Stimulated activated CD8-positive, alpha-beta memory T cell treated with anti-CD3 and anti-CD28 coated beads, Interleukin-2, amount 100 ng/mL, for 1 hour (primary cell): ENCODE data around the gene MZT2A.
"Not testable (repeated sequence)": the region's sequence is repeated elsewhere in the genome, so short reads cannot be mapped to it uniquely, and the experiment has no call there.

Experiments
- DNase-seq, 2 donors: peaks; one replicate each; pipeline ENCODE4 v3.0.0-alpha.2; 2020; ENCODE audit warnings: low read depth in 2 of 2

The MZT2A gene, protein sequence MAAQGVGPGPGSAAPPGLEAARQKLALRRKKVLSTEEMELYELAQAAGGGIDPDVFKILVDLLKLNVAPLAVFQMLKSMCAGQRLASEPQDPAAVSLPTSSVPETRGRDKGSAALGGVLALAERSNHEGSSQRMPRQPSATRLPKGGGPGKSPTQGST

DNA sequence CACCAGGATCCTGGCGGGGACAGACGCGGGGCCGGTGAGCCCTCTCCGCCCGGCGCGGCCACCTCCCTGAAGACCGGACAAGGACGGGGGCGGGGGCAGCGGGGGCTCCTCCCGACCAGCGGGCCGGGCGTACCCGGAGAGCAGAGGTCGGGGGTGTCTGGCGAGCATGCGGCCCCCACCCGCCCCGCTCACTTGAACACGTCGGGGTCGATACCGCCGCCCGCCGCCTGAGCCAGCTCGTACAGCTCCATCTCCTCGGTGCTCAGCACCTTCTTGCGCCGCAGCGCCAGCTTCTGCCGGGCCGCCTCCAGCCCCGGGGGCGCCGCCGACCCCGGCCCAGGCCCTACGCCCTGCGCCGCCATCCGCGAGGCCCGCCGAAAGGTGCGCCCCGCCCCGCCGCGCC, at the start of gene MZT2A:
Gene MZT2A (minus strand): TSS at position 383 of the 403 bp plus-strand sequence. CDS start 21 bp downstream, at position 362.
- not testable (repeated sequence) for DNase-seq

DNA sequence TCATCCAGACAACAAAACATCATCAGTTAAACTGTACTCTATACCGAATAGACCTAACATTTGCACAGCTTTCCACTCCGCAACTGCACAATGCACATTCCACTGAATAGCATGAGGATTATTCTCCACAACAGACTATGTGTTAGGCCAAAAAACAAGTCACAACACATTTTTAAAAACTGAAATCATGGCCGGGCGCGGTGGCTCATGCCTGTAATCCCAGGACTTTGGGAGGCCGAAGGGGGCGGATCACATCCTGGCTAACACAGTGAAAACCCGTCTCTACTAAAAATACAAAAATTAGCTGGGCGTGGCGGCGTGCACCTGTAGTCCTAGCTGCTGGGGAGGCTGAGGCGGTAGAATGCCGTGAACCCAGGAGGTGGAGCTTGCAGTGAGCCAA, 46.7 kb upstream of the MZT2A start:
- not testable (repeated sequence) for DNase-seq

DNA sequence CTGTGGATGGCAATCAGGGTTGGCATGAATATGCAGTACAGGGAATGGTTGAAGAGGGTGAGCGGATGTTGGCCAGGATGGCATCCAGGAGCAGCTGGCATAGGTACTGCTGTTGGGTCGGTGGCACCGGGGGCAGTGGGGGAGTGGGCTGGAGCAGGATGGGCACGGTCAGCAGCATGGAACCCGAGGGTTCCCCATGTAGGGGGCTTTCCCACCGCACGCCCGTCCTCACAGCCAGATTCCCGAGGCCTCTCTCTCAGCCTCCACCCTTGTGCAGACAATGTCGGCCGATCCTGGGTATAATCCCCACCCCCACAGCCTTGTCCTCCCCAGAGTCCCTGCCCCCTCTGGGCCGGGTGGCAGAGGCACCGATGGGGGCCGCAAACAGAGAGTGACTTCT, 44.6 kb upstream of the MZT2A start:
- DNase-seq: not testable (repeated sequence)

DNA sequence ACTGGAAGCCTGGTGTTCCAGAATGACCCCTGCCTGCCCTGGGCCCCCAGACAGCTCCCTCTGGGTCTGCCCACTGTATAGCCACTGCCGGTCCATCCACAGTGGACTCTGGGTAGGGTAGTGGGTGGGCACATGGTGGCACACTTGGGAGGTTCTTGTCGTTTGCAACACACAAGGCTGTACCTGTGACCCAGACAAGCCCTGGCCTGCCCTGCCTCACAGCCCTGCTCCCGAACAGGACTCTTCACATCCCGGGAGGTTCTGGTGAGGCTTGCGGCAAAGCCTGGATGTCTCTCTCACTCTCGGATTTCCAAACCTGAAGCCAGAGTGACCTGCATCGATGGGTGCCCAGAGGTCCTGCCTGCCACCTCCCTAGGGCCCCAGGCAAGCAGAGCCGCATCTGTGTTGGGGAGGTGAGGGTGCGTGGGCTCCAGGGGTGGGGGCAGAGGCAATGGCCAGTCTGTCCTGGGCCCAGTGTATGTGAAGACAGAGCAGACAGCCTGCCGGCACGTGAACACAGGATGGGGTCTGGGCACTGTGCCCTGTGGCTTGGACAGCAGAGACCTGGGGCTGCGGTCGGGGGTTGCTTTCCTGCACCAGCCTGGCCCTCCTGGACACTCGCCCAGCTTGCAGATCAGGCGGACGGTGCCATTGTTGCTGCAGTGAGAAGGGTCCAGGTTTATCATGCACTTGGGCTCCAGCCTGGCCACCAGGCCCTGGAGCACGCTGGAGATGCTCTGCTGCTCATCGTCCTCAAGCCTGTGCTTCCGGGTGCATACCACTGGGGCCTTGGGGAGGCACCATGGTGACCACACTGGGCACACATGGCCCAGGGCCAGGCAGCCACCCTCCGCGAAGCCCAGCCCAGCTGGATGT, 44.0 kb upstream of the MZT2A start:
- DNase-seq: not testable (repeated sequence)

DNA sequence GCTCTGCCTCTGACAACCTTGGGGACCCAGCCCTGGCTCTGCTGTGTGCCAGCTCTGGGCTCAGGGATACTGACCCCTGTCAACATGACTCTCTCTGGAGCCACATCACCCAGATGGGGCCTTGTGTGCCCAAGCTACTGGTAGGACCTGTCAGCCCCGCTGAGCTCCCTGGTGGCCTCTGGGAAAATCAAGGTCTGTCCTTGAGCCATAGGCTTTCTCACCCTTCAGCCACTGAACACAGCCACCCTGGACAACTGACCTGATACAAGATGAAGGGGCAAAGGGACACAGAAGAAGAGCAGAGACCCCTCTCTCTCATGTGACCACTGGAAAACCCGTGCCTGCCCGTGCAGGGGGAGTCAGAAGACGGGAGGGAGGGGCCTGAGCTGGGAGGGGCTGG, 43.3 kb upstream of the MZT2A start:
- no peak for DNase-seq

DNA sequence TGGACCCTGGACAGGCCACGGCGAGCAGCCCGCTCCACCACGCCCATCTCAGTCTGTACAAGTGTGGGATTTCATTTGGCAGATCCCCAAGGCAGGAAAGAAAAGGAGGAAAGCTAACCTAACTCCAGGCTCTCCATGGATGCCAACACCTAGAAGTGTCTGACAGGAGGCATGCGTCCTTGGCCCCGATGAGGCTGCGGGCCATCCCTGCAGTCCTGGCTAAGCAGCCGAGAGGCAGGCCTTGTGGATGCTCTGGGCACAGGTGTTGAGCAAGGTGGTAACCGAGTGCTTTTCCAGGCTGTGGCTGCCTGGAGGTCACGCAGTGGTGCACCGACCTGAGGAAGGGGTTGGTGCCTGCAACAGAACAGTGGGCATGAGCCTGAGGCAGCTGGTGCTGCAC, 42.8 kb upstream of the MZT2A start:
- DNase-seq: not testable (repeated sequence)

DNA sequence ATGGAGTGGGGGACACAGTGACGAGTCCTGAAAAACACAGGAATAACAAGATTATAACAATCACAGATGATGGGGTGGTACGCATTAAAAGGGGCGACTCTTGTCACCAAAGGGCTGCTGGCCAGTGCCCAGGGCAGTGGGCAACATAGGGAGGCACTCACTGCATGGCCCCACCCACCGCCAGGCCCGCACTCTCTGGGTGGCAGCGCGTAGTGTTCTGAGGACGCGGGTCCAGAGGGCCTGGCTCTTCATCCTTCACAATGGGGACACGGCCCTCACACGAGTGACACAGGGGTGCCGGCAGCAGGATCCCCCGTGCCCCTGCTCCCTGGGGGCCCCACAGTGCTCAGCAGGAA, 42.1 kb upstream of the MZT2A start:
- not testable (repeated sequence) for DNase-seq

DNA sequence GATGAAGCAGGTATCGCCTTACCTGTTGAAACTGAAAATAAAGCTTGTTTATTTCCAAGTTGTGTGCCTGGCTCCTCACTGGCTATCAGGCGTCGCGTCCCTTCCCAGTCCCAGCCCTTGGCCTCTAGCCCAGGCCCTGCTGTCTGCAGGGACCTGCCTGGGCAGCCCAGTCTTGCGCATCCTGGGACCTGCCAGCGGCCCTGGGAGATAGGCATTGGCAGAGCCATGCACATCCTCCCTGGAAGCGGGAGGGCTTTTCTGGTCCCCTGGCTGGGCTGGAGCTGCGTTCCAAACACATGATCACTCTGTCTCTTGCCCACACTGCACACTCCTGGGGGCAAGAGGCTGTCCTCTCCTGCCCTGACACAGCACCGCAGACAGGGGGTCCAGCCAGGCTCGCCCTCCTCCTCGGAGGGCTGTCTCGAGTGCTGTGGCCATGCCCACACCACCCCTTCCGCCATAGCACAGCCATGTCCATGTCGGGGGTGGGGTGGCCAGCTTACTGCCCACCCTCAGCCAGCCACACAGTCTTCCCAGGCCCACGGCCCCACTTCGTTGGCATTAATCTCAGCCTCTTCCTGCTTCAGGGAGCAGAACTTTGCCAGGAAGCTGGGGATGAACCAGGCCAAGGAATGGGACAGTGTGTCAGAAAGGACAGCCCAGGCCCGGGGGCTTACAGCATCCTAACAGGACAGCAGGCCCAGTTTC, 41.6 kb upstream of the MZT2A start:
- not testable (repeated sequence) for DNase-seq

DNA sequence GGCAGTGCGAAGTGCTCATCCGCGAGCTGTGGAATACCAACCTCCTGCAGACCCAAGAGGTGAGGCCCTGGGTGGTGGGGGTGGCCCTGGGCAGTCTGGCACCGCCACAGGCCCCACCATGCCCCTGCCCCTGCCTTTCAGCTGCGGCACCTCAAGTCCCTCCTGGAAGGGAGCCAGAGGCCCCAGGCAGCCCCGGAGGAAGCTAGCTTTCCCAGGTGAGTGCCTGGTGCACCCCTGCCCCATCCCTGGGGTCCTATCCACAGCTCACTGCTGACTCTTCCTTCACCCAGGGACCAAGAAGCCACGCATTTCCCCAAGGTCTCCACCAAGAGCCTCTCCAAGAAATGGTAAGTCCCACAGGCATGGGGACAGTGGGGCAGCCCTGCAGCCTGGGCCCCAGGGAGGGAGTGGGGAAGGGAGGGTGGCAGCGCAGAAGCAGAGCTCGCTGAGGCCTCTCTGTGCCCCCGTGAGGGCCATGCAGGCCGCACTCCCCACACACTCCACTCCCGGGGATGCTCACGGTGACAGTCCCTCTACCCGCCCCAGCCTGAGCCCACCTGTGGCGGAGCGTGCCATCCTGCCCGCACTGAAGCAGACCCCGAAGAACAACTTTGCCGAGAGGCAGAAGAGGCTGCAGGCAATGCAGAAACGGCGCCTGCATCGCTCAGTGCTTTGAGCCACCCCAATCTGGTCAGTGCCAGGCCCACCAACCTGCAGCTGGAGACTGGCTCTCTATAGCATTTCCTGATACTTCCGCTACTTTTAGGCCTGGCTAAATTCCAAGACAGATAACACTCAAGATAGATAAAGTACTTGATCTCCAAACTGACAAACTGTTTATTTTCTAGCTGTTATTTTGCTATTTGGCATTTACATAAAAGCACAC, 40.8 kb upstream of the MZT2A start:
- not testable (repeated sequence) for DNase-seq

DNA sequence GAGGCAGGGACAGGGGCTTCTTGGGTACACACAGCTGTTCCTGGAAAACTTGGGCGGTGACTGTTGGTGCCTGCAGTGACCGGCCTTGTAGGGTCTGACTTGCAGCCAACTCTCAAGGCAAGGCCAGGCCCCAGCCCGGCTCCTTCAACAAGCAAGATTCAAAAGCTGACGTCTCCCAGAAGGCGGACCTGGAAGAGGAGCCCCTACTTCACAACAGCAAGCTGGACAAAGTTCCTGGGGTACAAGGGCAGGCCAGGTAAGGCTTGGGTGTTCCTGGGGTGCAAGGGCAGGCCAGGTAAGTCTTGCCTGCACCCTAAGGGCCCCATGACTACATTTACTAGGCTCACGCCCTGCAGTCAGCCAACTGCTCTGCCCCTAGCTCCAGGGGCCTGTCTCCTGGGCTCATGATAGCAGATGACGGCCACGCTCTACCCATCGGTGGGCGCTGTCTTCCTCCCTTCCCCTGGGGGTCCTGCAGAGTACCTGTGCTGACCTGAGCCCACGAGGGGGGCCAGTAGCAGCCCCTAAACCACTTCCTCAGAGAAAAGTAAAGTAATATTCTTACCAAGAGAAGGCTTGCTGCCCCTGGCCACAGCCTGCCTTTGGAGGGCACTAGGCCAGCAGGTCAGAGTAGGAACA, 39.5 kb upstream of the MZT2A start:
- DNase-seq: not testable (repeated sequence)

DNA sequence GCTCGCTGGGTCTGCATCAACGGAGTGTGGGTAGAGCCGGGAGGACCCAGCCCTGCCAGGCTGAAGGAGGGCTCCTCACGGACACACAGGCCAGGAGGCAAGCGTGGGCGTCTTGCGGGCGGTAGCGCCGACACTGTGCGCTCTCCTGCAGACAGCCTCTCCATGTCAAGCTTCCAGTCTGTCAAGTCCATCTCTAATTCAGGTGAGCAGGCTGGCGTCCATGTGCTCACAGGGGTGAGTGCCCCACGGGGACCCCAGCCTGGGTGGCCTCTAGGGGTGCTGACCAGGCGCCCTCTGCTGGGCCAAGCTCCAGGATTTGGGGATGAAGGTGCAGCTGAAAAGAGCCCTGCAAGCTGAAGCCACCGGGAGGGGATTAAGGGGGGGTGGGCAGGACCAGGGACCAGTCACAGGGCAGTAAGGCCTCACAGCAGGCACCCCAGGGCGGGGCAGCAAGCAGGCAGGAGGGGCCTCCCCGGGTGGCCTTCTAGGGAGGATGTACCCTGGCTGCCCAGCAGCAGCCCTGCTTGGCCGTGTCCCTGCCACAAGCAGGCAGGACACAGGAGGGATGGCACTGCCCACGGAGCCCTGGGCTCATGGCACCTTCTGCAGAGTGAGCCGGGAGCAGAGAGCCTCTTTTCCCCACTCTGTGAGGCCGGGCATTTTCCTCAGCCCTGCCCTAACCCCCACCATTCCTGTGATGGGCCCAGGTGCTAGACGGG, 38.6 kb upstream of the MZT2A start:
- not testable (repeated sequence) for DNase-seq

DNA sequence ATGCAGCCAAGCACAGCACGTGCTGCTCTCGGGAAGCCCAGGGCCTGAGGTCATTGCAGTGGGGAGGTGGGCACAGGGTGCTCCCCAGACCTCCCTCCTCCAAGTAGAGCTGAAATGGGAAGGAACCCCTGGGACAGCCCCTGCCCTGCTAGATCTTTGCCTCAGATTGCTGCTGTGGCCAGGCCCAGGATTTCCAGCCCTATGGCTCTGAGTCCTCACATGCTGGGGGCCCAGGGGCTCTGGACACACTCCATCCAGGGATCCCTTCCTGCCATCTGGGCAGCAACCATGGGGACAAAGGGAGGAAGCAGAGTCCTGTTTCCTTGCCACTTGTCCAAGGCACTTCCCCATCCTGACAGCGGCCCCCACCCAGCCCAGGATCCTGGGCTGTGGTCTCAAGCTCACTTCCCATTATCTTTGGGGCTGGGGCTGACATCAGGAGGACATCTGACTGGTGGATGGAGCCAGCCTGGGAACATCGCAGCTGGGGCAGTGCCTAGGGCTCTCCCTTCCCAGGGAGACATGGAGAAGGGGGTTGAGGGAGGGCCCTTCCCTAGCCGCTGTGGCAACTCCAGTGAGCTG, 37.8 kb upstream of the MZT2A start:
- not testable (repeated sequence) for DNase-seq

DNA sequence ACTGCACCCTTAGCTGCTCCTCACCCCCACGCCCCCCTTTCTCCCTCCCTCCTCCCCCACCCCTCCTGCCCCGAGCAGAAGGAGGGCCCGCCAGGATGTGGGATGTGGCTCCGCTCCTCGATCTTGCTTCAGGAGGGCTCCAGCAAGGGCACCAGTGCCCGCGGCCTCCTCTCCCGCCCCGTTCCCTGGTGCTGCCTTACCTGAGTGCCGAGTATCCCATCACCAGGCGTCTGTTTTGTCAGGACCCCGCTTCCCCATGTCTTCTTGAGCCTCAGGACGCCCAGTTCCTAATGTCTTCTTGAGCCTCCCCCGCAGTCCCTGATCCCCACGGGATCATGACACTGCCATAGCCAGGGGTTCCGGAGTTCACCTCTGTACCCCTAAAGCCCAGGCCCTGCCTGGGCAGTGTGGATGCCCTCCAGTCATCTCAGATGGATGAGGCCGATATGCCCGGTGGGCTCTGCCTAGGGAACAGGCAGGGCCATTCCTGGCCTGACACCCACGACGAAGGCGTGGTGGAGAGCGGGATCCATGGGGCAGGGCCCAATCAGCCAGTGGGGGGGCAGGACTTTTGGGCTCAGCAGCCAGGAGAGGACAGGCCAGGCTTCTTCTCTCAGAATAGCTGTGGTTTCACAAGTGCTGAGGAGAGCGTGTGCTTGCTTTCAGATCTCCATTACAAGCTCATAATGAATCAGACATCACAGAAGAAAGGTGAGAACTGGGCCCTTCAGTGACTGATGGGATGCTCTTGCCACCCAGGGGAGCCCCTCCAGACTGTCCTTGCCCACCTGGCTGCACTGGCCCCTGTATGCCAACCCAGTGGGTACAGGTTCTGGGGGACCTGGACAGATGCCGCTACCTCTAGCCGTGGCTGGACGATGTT, 37.0 kb upstream of the MZT2A start:
- DNase-seq: not testable (repeated sequence)

DNA sequence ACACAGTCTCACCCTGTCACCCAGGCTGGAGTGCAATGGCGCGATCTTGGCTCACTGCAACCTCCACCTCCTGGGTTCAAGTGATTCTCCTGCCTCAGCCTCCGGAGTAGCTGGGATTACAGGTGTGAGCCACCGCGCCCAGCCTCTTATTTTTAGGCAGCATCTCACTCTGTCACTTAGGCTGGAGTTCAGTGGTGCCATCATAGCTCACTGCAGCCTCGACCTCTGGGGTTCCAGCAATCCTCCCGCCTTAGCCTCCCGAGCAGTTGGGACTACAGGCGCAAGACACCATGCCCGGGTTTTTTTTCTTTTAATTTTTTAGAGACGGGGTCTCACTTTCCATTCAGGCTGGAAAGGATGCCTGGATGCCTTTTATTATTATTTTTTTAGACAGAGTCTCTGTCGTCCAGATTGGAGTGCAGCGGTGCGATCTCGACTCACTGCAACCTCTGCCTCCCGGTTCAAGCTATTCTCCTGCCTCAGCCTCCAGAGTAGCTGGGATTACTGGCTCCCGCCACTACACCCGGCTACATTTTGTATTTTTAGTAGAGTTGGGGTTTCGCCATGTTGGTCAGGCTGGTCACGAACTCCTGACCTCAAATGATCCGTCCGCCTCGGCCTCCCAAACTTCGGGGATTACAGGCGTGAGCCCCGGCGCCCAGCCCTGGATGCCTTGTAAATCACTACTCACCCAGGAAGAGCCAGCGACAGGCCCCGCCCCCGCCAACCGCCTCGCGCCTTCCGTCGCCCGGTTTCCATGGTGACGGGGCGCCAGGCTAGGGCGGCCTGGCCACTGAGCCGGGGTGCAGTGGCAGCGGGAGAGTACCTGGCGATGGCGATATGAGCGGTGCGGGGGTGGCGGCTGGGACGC, 35.2 kb upstream of the MZT2A start, which contains the start of gene CCDC74A:
Gene CCDC74A (plus strand): TSS at position 758 of the 871 bp plus-strand sequence. CDS start 83 bp downstream, at position 841.
- DNase-seq: peak; percentile 57 to 65

DNA sequence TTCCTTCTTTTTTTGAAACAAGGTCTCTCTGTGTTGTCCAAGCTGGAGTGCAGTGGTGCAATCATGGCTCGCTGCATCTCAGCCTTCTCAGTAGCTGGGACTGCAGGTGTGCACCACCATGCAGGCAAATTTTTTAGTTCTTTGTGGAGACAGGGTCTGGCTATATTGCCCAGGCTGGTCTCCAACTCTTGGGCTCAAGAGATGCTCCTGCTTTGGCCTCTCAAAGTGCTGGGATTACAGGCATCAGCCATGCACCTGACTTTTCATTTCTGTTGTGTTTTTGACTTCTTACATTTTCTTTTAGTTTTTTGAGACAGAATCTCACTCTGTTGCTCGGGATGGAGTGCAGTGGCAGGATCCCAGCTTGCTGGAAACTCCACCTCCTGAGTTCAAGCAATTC, 33.1 kb upstream of the MZT2A start:
- DNase-seq: not testable (repeated sequence)

DNA sequence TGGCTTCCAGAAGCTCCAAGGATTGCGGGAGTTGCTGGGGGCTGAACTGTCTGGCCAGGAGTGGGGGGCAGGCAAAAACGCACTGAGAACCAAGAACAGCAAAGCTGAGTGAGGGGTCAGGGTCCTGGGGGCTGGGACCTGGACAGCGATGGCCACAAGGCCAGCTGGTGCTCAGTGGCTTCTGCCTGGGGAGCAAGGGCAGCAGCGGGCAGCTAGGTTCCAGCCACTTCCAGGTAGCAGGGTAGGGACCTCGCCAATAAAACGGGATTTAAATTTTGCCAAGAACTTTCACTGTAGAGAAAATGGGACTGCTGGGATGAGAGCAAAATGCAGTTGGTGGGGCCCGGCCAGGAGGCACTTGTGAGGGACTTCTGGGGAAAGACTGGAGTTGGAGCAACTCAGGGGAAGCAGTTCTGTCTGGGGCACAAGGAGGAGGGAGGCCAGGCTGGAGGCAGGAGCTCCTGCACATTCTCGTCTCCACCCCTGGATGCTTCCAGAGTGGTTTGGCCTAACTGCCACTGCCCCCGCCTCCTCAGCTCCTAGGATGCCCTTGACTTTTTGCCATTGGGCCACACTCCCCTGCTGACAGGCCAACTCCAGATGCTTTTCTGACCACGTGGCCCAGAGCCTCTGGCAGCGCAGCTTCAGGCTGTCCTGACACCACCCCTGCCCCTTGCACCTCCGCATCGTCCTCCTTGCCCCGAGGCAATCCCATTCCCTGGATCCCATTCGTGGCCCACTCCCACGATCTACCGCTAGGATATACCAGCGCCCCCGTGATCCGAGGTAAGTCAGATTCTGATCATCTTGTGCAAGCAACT, 30.0 kb upstream of the MZT2A start:
- DNase-seq: no peak

DNA sequence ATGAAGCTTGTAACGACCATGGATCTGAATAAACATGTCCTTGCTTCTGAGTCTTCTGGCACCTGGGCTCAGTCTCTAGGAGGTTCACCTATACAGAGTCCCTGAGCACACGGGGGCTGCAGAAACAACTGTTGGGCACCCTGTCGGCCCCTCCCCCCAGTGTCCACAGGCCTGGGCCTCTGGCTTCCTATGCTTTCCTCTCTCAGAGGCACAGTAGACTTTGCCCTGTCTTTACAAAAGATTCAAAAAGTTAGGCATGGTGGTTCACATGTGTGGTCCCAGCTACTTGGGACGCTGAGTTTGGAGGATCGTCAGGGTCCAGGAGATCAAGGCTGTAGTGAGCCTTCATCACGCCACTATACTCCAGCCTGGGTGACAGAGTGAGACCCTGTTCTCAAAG, 29.3 kb upstream of the MZT2A start:
- not testable (repeated sequence) for DNase-seq
